Gastrocnemius medialis (tissue), 4 donors: ENCODE results near the gene NOTCH4. TPM values are rescaled to one million over a fixed set of nuclear protein-coding genes. Genes with fewer than 3 reads are reported as not detected.

Experiments
- ATAC-seq, 2 donors: fragments of 150-250 bp; one replicate each; pipeline ENCODE4 v1.9.1; 2016
- DNase-seq, 2 donors: peaks; one replicate each; pipeline ENCODE4 v3.0.0-alpha.2; 2019
- H3K27ac ChIP-seq, 4 donors: fragments of 200-600 bp; sonication (generic); 1 replicate in 1 of 4; 2 replicates in 3 of 4; pipeline ENCODE4 v1.5.1; 2016 to 2018; ENCODE audit warnings: mild to moderate bottlenecking in 2 of 4, moderate library complexity in 1 of 4
- H3K27me3 ChIP-seq, 3 donors: fragments of 200-600 bp; sonication (generic) in 2 of 3; 1 replicate in 1 of 3; 2 replicates in 2 of 3; pipeline versions ENCODE4 v1.5.1 to v1.6.0; 2016 to 2019; ENCODE audit warnings: mild to moderate bottlenecking in 1 of 3, moderate library complexity in 1 of 3
- H3K36me3 ChIP-seq, 2 donors: fragments of 200-600 bp; sonication (generic) in 1 of 2; one replicate each; pipeline ENCODE4 v1.5.1; 2017 to 2018
- H3K4me1 ChIP-seq, 2 donors: fragments of 200-600 bp; sonication (generic) in 1 of 2; one replicate each; pipeline ENCODE4 v1.5.1; 2016 to 2017; ENCODE audit warnings: mild to moderate bottlenecking in 2 of 2
- H3K4me3 ChIP-seq, 4 donors: fragments of 200-600 bp; sonication (generic) in 3 of 4; 1 replicate in 1 of 4; 2 replicates in 3 of 4; pipeline ENCODE4 v1.5.1; 2016 to 2019; ENCODE audit warnings: mild to moderate bottlenecking in 2 of 4
- H3K9me3 ChIP-seq, 3 donors: fragments of 200-600 bp; sonication (generic) in 2 of 3; 1 replicate in 1 of 3; 2 replicates in 2 of 3; pipeline ENCODE4 v1.5.1; 2016 to 2019
- POLR2A ChIP-seq, 2 donors: fragments of 450-650 bp; IDR thresholded peaks; one replicate each; pipeline ENCODE4 v1.6.1; 2017; ENCODE audit warnings: antibody characterized with exemption in 2 of 2, mild to moderate bottlenecking in 2 of 2, moderate library complexity in 2 of 2
- in situ Hi-C, 4 donors: fragments of 200-750 bp; cut with MboI; loops; one replicate each; pipeline versions ENCODE4 v1.15.0 to v1.8.0; 2017; ENCODE audit warnings: low sequenced_read_pairs in 4 of 4
- intact Hi-C: fragments of 100-400 bp; cut with DNase I; formaldehyde crosslinking; loops from one replicate; pipeline ENCODE4 v1.15.1; 2023; ENCODE audit warnings: low total_unique reads
- total RNA-seq, 4 donors: library from RNA; depleted of rRNA; stranded (reverse); fragments of >200 nt; gene quantifications; one replicate each; pipeline versions ENCODE4 v1.1.0 to v1.2.3, GENCODE V29; 2016
- TF ChIP-seq, protein P1 (sequence below), 5 experiments: fragments of 450-650 bp in 3 of 5; fragments of 200-600 bp in 2 of 5; sonication (generic) in 2 of 5; IDR thresholded peaks in 4 of 5; conservative IDR thresholded peaks in 1 of 5; 1 replicate in 4 of 5; 2 replicates in 1 of 5; pipeline ENCODE4 v1.5.1; 2016 to 2019; ENCODE audit warnings: antibody characterized with exemption in 5 of 5, mild to moderate bottlenecking in 3 of 5, moderate library complexity in 3 of 5

The NOTCH4 gene
- total RNA-seq, 4 donors from 2014 or later = 6.8 to 21.1 (median 14.8) TPM

DNA sequence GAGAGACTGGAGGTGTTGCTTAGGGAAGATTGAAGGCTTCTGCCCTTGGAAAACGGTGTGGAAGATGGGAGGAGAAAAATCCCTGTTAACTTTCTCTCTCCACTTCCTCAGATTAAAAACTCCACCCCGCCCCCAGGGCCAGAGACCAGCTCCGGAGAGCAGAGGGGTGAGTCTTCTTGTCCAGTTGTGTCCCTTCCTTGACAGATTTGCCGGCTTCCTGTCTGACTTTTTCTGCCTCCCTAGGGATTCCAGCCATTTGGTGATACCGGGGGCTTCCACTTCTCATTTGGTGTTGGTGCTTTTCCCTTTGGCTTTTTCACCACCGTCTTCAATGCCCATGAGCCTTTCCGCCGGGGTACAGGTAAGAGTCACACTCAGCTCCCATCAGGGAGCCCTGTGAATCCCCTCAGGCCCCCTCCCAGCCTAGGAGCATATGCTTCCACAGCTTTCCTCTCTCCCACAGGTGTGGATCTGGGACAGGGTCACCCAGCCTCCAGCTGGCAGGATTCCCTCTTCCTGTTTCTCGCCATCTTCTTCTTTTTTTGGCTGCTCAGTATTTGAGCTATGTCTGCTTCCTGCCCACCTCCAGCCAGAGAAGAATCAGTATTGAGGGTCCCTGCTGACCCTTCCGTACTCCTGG is 44.0 kb downstream of the NOTCH4 start:
- TF ChIP-seq, protein P1, sequence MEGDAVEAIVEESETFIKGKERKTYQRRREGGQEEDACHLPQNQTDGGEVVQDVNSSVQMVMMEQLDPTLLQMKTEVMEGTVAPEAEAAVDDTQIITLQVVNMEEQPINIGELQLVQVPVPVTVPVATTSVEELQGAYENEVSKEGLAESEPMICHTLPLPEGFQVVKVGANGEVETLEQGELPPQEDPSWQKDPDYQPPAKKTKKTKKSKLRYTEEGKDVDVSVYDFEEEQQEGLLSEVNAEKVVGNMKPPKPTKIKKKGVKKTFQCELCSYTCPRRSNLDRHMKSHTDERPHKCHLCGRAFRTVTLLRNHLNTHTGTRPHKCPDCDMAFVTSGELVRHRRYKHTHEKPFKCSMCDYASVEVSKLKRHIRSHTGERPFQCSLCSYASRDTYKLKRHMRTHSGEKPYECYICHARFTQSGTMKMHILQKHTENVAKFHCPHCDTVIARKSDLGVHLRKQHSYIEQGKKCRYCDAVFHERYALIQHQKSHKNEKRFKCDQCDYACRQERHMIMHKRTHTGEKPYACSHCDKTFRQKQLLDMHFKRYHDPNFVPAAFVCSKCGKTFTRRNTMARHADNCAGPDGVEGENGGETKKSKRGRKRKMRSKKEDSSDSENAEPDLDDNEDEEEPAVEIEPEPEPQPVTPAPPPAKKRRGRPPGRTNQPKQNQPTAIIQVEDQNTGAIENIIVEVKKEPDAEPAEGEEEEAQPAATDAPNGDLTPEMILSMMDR (IDR thresholded peaks at IDR 0.05 in 4 of 5, conservative IDR thresholded peaks at IDR 0.05 in 1 of 5) = no peak
- no peak for TF ChIP-seq POLR2A (IDR thresholded peaks at IDR 0.05)
- no peaks in the 10 kb centered on the region for H3K27me3 ChIP-seq
- H3K4me3 ChIP-seq = no peak overlapping the region
- no peaks in the 10 kb centered on the region for H3K9me3 ChIP-seq
- peaks cover 42 to 49% of the 10 kb centered on the region in 2 donors for H3K4me1 ChIP-seq
- intact Hi-C loops = loop anchor here (5.0 to 10.0 kb wide), 6 partner anchors 205 to 1135 kb away; partner anchors contain the start of genes B3GALT4, BRD2, CSNK2B and DXO
- H3K36me3 ChIP-seq = peaks cover 0 to 19% of the 10 kb centered on the region in 2 donors
- peak overlapping the region; percentile 92 to 99 (median 96) for H3K27ac ChIP-seq
- DNase-seq = no peak
- in situ Hi-C loops = loop anchor here in 3 of 4 donors (25.0 kb wide), 6 partner anchors 218 to 1568 kb away; partner anchors contain the start of genes BRD2 (in 3 of the 3), HLA-DMA (in 3 of the 3), APOM (in 2 of the 3) and BAG6 (in 2 of the 3)
- ATAC-seq = no peak

DNA sequence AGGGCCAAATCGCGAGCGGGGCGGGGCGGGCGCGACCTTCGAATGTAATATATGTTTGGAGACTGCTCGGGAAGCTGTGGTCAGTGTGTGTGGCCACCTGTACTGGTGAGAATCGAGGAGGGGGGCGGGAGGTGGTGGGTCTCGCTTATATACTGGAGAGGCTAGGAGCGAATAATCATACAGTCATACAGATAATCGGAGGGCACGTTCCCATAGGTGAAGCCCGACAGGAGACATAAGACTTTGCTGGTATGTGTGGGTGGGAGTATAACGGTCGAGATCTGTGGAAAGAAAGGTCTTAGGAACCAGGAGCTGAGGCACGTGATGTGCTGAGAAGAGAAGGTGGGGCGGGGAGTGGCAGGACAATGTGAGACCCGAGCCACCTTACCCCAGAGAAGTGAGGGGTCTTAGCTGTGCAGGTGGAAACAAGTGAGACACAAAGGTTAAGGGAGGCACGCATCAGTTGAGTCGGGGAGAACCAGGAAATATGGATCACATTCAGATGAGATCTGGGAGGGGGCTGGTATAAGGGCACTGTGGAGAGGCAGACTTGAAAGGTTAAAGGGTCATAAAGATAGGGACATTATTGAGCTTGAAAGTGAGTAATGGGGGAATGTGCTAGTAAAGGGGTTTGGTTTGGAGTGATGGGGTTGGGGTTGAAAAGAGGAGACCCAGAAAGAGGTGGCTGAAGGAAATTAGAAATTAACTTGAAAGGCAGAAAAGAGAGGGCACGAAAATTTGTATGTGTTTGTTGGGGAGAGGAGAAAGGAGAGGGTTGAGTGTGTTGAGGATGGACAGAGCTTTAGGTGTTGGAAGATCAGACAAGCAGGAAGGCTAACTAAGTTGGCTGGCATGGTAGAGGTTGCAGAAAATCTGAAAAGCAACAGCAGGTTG is 45.1 kb downstream of the NOTCH4 start:
- peaks cover 0 to 19% of the 10 kb centered on the region in 2 donors for H3K36me3 ChIP-seq
- H3K4me1 ChIP-seq = peaks cover 41 to 49% of the 10 kb centered on the region in 2 donors
- ATAC-seq (peak in 1 of 2 donors; percentile 6), DNase-seq (no peak)
- intact Hi-C loops (loop anchor here (5.0 to 10.0 kb wide), 6 partner anchors 204 to 1136 kb away; partner anchors contain the start of genes B3GALT4, BRD2, CSNK2B and DXO), in situ Hi-C loops (loop anchor here in 3 of 4 donors (25.0 kb wide), 6 partner anchors 216 to 1566 kb away; partner anchors contain the start of genes BRD2 (in 3 of the 3), HLA-DMA (in 3 of the 3), APOM (in 2 of the 3) and BAG6 (in 2 of the 3))
- no peaks in the 10 kb centered on the region for H3K27me3 ChIP-seq
- no peak for TF ChIP-seq POLR2A (IDR thresholded peaks at IDR 0.05)
- TF ChIP-seq, protein P1 (IDR thresholded peaks at IDR 0.05 in 4 of 5, conservative IDR thresholded peaks at IDR 0.05 in 1 of 5) = no peak
- no peaks in the 10 kb centered on the region for H3K9me3 ChIP-seq
- H3K4me3 ChIP-seq = peak overlapping the region; percentile 67 to 99 (median 96)
- H3K27ac ChIP-seq = peak overlapping the region; percentile 92 to 99 (median 96)

DNA sequence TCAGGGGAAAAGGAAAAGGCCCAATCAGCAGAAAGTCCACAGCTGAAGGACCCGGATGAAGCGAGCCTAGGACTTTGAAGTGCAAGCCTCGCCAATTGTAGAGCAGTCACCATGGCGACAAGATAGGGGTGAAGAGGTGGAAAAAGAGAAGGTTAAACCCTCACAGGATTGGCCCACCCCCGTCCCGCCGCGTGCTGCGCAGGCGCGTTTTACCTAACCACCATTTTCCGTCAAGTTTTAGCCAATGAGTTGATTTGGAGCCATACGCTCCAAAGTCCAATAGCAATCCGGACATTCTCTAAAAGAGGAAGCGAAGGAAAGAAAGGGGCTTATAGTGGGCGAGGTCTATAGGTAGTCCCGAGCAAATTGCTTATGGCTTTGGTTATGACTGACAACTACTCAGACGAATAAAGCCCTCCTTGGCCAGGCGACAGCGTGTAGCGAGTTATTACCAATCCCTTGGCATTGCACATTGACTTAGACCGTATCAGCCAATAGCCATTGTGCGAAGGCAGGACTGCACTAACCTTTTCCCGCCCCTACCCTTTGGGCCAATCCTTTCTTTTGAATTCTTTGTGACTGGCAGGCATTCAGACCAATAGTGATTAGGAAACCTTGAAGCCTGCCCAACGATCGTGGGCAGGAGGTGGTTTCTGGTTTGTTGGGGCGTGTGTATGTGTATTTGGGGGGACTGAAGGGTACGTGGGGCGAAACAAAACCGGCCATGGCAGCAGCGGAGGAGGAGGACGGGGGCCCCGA is 45.9 kb downstream of the NOTCH4 start, which contains the start of gene RNF5:
Gene RNF5 (plus strand): TSS at position 618 of the 759 bp plus-strand sequence. CDS start 107 bp downstream, at position 725.
- no peaks in the 10 kb centered on the region for H3K9me3 ChIP-seq
- intact Hi-C loops (loop anchor here (1.0 to 10.0 kb wide), 9 partner anchors 17 to 1137 kb away; partner anchors contain the start of genes B3GALT4, BRD2, CSNK2B and DXO), in situ Hi-C loops (loop anchor here in 3 of 4 donors (25.0 kb wide), 6 partner anchors 216 to 1566 kb away; partner anchors contain the start of genes BRD2 (in 3 of the 3), HLA-DMA (in 3 of the 3), APOM (in 2 of the 3) and BAG6 (in 2 of the 3))
- DNase-seq (peak; percentile 98 to 99), ATAC-seq (peak; percentile 84 to 88)
- H3K4me3 ChIP-seq = peak within 1 kb of the TSS; percentile 81 to 99 (median 96)
- peaks cover 0 to 19% of the 10 kb centered on the region in 2 donors for H3K36me3 ChIP-seq
- no peaks in the 10 kb centered on the region for H3K27me3 ChIP-seq
- TF ChIP-seq POLR2A (IDR thresholded peaks at IDR 0.05) = peak; percentile 46 to 63
- TF ChIP-seq, protein P1 (IDR thresholded peaks at IDR 0.05 in 4 of 5, conservative IDR thresholded peaks at IDR 0.05 in 1 of 5) = no peak
- H3K4me1 ChIP-seq = peaks cover 41 to 46% of the 10 kb centered on the region in 2 donors
- H3K27ac ChIP-seq = peak within 1 kb of the TSS; percentile 92 to 99 (median 96)
